DMS79 (cell line): ENCODE measurements around the gene CCDC138.

Experiments used
- DNase-seq: peaks from one replicate; lab custom pipeline; 2025; lab: John Stamatoyannopoulos, UW

Gene CCDC138

DNA sequence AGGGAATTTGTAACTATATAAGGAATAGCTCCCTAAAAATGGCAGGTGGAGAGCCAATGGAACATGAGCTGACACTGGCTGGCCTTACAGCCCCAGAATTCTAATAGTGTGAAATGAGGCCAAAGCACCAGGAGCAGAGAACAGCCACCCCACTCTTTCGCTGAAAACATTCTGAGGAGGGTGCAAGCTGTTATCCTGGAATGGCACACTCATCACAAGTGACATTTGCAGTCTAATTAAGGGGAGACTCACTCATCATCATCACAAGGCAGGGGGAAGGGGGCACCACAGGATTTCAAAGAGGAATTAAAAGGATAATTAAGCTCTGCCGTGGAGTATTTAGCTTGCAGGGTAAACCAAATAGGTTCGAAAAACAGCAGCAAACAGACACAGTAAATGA, 108.2 kb downstream of the CCDC138 start:
- DNase-seq, result no peak

DNA sequence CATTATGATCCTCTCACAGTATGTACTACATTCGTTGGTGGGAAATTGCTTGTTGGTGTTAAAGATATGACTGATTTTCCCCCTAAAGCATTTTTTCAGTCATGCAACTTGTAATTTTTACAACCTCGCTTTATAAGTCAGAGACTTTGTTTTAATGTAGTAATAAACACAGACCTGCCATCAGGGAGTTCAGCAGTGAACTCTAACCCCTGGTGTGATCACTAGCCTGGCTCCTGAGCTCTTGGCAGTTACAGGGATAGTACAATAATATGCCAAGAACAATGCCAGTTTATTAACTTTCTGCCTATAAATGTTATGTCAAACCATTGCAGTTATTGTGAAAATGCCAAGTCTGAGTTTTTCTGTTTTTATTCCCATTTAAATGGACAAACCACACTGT, 108.6 kb downstream of the CCDC138 start:
- no peak for DNase-seq

DNA sequence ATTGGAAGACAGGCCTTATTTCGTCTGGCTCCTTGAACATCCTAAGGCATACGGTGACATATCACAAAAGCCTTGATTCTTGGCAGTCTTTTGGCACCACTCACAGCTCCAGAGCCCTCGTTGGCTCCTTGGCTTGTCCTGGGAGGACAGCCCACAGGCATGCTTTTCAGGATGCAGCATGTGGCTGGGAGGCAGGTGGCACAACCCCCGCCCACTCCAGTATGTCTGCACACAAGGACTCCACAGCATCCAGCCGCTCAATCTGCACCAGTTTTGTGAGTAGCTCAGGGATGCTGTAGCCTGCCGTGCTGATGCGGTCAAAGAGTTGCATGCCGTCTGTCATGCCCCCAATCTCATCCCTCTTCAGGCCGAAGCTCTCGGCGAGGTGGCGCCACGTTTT, 110.2 kb downstream of the CCDC138 start:
- DNase-seq, result no peak

DNA sequence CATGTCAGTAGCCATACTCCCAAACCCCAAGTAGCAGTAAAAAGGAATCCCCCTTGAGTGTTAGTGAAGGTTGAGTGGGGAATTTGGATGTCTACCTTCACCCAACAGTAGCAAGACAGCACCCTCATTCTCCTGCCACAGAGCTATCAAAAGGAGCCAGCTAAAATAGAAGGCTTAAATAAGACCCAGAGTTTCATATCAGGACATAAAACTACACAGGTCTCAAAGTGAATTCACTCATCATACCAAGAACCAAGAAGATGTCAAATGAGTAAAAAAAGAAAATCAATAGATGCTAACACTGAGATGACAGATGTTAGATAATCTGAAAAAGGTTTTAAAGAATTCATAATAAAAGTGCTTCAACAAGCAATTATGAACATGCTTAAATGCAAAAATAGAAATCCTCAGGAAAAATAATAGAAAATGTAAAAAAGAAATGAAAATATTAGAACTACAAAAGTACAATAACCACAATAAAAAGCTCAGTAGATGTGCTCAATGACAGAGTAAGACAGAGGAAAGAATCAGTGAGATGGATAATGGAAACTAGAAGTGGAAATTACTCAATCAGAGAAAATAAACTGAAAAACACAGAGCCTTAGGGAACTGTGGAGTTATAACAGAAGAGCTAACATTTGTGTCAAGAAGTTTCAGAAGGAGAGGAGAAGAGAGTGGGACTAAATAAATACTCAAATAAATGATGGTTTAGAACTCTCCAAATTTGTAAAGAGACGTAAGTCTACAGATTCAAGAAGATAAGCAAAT, 111.9 kb downstream of the CCDC138 start:
- no peak for DNase-seq

DNA sequence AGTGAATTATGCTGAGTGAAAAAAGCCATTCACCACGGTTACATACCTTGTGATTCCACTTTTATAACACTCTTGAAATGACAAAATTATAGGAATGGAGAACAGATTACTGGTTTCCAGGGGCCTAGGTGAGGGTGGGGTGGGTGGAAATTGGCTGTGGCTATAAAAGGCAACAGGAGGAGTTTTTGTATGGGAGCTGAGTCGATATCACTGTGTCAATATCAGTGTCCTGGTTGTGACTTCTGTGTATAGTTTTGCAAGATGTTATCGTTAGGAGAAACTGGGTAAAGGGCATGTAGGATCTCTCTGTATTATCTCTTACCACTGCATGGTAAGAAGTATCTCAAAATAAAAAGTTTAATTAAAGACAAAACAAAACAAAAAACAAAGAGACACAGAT, 118.1 kb downstream of the CCDC138 start:
- DNase-seq, result no peak

DNA sequence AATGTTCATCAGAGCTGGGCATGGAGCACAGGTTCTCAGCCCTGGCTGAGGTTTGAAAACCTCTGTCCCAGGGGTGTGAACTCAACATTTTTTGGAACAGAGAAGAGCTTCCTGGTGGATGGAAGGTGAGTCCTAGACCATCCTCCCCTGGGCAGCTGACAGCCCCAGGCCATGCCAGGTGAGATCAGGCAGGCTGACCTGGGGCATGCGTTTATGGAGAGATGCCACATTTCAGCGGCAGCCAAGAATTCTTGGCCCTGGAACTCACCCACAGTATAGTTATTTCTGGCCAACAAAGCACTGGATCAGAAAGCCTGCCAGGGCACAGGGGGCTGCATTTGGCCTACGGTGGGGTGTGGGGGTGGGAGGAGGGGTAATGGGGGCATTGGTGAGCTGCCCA, 118.6 kb downstream of the CCDC138 start:
- DNase-seq, result no peak

DNA sequence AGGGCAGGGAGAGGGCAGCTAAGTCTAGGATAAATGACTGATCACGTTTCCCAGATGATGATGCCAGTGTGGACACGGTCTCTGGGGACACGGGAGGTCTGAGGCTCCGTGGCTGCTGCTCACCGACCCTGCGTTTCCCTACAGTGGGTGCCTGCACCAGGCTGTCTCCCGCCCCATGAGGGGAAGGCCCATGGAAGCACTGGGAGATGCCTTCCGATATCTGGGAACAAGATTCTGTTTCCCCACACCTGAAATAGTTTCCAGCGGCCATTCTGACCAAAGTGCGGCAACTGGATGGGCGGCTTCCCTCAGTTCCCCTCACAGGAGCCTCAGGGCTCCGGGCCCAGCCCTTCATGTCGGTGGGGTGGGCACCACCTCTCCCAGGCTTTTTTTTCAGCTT, 119.3 kb downstream of the CCDC138 start:
- DNase-seq, result no peak

DNA sequence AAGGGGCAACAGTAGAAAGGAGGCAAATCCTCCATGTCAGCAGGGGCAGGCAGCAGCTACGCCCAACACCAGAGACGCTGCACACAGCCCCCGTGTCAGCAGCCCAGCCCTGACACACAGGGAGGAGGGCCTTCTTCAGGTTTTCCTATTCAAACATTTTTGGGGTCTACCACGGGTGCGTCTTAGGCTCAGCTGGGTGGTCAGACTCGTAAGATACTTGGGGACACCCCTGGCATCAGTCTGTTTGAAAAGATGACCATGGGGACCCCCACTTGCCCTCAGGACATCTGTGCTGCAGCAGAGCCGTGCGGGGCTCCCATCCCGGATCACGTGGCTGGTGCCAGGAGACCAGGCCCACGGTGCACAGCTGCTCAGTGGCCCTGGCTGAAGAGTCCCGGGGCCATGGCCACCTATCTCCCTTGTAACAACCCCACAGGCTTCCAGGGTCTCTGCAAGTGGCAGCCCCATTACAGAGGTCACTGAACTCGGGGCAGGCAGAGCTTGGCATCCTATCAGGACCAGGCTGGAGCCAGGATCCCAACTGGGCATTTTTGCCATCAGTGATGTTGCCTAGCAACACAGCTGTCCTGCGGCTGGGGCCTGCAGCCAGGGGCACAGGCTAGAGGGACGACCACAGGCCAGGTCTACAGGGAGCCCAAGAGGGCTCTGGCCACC, 120.0 kb downstream of the CCDC138 start:
- DNase-seq, result no peak

DNA sequence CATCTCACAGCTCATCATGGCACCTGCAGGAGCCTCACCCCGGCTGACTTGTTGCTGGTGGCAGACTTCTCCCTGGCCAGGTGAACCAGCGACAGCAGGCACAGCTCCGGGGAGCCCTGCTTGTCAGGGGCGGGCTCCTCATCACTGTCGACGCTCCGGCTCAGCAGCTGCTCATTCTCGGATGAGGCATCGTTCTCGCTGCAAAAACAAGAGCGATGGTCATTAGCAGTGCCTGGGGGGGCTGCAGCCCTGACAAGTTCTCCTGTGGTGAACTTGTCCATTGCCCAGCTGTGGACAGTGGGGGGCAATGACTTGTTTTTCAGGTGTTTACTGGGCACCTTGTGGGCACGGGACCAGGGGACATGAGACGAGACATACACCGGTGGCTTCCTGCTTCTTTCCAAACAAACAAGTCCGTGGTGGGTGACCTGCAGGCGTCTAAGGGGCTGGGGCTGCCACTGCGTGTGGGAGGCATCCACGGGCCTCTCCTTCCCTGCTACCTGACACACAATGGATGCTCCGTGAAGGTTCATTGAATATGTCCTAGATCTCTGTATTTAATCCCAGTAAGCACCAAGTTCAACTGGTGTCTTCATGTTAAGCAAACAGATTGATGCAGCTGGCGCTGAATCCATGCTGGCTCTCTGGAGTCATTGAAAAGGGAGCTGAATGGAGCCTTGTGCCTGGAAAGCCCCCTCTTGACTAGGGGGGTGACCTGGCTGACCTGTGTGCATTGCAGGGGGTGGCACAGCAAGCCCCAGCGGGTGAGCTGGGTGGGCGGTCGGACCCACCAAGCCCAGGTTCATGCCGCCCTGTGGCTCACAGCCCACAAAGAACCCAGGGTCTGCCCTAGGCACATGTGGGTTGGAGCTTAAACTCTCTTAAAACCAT, 121.5 kb downstream of the CCDC138 start:
- no peak for DNase-seq

DNA sequence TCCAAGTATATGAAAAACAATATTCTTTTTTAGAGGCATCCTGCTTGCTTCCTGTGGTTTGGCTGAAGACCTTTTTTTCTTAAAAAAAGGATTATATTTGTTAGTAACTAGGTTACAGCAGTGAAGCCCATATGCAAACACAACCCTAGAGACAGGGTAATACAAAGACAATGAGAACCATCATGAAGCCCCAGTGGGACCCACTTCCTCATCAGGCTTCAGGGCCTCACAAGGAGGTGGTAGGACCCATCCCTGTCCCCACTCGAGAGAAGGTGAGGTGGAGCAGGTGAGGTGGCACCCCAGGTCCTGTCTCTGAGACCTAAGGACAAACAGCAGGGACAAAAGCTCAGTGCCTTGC, 122.1 kb downstream of the CCDC138 start:
- no peak for DNase-seq

DNA sequence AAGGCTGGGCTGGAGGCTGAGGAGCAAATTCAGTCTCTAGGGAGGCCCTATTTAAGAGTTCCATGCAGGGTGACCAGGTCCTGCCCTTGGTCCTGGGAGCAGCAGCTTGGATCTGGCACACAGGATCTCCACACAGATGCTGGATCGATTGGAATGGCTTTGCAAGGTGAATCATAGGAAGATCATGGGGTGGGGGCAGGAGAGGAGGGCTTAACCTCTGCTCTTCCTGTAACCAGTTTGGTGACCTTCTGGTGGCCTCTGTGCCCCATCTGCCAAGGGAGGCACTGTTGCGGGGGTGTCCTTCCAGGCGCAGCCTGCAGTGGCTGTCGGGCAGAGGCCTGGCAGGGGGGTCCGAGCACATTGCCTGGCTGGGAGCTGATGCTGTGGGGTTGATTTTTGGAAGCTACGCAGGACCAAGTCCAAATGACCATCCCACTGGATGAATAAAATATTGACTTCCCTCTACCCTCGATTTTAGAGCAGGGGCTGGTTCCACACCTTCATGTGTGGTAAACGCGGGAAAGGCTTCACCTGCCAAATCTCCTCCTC, 122.8 kb downstream of the CCDC138 start:
- DNase-seq, result no peak

DNA sequence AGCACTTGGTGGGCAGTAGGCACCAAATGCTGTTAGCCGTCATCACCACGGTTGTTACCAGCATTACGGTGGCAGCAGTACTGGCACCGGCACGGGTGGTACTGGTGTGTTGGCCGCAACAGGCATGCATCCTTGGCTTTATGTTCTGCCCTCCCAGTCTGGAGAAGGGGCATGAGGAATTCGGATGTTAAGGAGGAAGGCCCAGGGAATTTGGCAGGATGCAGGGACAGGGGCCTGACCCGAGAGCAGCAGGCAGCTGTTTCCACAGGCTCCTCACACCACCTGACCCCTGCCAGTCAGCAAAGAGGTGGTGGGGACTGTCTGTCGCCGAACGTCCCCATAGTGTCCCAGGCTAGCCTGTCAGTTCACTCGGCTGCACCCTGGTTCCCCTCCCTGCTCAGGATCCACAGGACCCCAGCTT, 123.5 kb downstream of the CCDC138 start:
- DNase-seq, result no peak

DNA sequence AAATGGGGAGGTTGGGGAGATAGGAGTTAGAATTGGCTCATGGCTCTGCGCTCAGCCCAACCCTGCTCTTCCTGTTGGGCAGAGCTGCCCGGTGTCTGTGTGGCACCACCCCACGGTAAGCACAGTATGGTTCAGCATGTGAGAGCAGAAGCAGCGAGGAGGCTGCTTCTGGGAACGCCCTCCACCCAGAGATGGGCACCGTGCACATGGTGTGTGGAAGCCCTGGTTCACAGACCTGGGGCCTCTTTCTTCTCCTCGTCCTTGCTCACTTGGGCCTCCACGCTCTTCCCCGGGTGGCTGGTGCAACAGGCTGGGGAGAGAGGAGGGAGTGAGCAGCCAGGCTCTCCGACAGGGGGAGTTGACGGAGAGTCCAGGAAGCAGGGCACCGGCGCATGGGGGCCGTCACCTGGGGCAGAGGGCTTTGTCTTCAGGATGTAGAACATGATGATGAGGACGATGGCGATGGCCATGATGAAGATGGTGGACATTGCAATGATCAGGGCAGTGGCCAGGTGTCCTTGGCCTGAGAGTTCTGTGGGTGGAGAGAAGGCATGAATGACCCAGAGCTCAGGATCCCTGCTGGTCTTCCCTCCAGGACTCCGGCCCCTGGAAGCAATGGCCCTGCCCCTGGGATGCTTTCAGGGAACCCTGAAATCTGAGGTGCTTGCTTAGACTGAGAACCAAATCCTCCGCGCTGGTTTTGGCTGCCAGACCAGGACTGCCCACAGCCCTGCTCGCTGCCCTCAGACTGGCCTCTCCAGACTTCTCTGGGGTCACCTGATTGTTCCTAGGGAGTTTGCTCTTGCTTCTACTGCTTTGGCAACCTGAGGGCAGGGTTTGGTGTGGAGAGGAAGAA, 124.2 kb downstream of the CCDC138 start:
- DNase-seq, result no peak

DNA sequence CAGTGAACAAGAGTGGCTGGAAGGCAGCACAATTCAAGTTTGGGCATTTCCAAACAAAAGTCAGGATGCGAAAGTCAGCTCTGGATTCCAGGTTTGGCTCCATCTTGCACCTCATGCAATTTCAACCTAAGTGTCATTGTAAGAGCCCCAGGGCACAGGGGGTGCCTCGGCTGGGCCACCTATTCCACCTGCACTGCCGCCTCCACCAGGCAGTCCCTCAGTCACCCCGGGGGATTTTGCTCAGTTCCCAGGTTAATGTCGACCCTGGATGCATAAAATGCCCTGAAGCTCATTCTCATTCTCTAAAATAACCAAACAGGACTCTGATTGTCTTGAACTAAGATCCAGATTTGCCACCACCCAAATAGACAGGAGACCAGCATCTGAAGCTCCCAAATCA, 124.8 kb downstream of the CCDC138 start:
- DNase-seq, result no peak

DNA sequence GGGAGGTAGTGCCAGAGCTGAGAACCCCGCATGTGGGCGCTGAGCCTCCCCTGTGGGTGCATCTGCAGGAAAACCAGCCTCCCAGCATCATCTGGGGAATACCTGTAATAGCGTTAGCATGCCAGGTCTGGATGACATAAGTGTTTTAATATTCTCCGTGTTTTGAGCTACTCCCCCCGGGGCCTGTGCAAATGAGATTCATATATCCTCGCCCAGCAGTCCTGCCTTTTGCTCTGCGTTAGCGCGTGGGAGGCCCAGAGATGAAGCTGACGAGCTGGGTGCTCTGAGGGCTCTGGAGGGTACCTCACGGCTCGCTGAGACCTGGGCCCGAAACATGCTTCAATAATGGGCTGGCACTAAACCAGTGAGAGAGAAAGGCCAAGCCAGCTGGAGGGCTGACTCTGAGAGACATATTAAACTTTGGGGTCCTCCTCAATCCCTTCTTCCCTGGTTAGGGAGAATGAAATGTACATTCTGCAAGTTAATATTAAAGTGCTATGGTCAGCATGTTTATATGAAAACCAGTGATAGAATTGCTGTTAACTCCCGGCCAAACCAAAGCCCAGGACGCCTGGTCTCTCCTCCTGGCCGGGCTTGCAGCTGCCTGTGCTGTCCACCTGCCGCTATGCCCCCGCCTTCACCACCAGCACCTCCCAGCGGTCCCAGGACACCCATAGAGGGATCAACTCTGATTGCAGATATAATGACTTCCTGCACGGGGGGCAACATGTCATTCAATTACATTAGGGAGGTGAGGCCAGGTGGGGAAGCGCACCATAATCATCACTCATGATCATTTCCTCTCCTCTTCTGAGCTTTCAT, 125.4 kb downstream of the CCDC138 start:
- DNase-seq, result no peak

DNA sequence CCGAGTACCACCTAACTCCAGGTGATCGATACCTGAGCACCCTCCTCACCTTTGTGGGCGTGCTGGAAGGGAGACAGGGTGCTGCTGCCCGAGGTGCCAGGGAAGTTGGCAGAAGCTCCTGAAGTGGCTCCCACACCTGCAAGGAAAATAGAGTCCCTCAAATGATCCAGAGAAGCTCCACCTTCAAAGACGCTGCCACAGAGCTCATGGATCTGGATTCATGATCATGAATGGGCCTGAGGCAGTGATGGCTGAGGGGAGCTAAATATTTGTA, 126.0 kb downstream of the CCDC138 start:
- no peak for DNase-seq

DNA sequence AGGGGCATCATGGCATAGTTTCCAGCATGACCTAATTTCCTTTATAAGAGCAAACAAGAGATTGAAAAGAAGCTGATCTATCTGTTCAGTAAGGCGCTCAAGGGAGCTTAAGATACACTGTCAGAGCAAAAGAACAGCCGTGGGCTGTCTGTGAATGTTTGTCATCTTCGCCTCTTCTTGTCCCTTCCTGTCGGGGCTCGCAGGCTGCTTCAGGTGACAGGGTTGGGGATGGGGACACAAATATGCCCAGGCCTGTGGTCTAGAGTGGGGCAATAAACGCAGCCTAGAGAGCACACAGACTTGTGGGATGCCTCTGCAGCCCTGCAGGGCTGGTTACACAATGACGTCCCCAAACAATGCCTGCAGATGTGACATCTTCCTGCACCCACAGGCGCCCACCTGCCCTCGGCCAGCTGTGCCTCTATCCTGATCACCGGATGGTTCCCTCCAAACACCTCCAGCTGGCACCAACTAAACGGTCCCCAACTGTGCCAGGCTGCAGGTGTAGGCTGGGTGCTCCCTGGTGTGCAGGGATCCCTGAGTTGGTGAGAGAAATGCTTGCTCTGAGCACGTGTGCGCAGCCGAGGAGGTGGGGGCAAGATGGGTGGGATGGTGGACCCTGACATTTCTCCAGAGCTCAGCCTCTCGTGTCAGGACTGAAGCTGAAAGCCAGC, 129.7 kb downstream of the CCDC138 start:
- no peak for DNase-seq

DNA sequence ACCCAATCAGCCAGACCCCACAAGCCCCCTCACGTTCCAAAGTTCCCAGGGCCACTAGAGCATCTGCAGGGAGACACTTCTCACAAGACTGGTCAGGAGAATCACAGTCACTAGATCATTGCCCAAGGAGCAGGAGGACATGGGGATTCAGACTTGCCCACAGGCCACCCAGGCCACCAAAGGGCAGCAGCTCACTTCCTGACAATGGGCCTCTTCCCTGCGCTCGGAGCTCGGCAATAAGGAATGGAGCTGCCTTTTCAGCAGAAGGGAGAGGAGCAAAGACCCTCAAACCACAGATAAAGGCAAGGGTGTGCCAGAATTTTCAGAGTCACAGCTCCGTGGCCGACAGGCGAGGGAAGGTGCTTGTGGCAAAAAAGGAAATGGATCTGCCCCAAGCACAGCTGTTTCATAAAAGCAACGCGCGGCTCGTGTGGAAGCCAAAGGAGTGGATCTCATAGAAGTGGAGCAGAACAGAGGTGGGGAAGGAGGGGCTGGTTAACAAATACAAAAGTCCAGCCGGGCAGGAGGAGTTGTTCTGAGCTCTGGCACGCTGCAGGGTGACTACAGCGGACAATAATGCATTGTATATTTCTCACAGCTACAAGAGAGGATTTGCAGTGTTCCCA, 130.3 kb downstream of the CCDC138 start:
- no peak for DNase-seq

DNA sequence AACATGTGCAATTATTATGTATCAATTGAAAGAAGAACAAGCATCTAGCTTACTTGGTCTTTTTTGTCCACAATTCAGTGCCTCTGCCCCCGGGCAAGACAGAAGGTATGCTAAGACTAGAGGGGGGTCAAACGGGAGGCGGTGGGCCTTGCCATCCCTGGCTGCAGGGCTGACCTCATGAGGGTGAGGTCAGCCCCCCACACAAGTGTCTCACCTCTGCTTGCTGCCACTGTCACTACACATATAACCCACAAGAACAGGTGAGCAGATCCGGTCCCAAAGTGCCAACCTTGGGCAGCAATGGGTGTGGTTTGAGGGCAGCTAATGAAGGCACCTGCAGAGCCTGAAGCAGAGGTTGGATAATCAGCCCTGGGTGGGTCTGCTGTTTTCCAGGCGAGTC, 131.0 kb downstream of the CCDC138 start:
- DNase-seq, result no peak
